Bronchial epithelial cell (primary cell): Measurements from ENCODE around the gene DYNLT4. TPM values are rescaled to one million over a fixed set of nuclear protein-coding genes. Genes with fewer than 3 reads are reported as not detected.
A peak's percentile ranks its signal among the peaks of the same experiment; 100 is the strongest.

Experiments used
- DNase-seq: peaks from one replicate; pipeline ENCODE4 v3.0.0-alpha.2; 2010; ENCODE audit warnings: low read depth
- FAIRE-seq: peaks from 2 replicates; lab custom pipeline; 2011; peaks lifted over from hg19 to GRCh38; lab: Jason Lieb, UNC
- H3K27me3 ChIP-seq: 2 replicates; pipeline ENCODE4 v1.5.1; 2011; ENCODE audit warnings: low read length; ENCODE audit not compliant: control insufficient read depth, insufficient read depth
- H3K36me3 ChIP-seq: 2 replicates; pipeline ENCODE4 v1.5.1; 2011; ENCODE audit warnings: low read length; ENCODE audit not compliant: control insufficient read depth, insufficient read depth
- H3K4me3 ChIP-seq: 2 replicates; pipeline ENCODE4 v1.5.1; 2011; ENCODE audit warnings: mild to moderate bottlenecking, low read depth, low read length, control low read depth
- CTCF ChIP-seq: IDR thresholded peaks from 2 replicates; pipeline ENCODE4 v1.5.1; 2011; ENCODE audit warnings: mild to moderate bottlenecking, moderate library complexity, low read length, control low read depth, inconsistent platforms; ENCODE audit not compliant: insufficient read depth, severe bottlenecking
- total RNA-seq: library from RNA; depleted of rRNA; stranded (reverse); fragments of >200 nt; gene quantifications from 2 replicates; pipeline ENCODE4 v1.2.1, GENCODE V29; 2014

The DYNLT4 gene
- total RNA-seq, 1 donor from 2014 or later = not detected

DNA sequence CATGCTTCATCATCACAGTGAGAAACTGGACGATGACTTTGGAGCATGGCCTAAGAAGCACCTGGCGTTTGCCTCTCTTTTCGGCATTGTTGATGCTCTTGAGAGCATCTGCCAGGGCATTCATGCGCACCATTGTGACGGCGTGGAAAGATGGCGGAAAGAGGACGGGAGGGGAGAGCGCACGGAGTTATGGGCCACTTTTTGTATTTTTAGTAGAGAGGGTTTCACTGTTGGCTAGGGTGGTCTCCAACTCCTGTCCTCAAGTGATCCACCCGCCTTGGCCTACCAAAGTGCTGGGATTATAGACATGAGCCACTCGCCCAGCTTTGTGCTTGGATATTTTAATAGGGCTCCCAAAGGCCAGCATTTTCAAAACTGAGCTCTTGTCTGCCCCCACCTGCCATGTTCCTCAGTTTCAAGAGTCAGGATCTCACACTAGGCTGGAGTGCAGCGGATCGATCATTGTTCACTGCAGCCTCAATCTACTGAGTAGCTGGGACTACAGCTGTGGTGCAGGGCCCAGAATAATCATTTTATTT is 26.5 kb downstream of the DYNLT4 start:
- DNase-seq (no peak), FAIRE-seq (no peak)
- Histone ChIP-seq H3K27me3 (no peaks in the 10 kb centered on the region), H3K36me3 (peaks cover 28% of the 10 kb centered on the region), H3K4me3 (no peak overlapping the region)
- no peak for TF ChIP-seq CTCF

- H3K36me3 ChIP-seq = peaks cover 28% of the 10 kb centered on the region
- H3K4me3 ChIP-seq = no peak overlapping the region
- TF ChIP-seq CTCF = no peak
- no peak for DNase-seq
- no peaks in the 10 kb centered on the region for H3K27me3 ChIP-seq
- FAIRE-seq = no peak
Observed at GRCh38 chr1:44778705-44779576, 28.2 kb downstream of the DYNLT4 start.

DNA sequence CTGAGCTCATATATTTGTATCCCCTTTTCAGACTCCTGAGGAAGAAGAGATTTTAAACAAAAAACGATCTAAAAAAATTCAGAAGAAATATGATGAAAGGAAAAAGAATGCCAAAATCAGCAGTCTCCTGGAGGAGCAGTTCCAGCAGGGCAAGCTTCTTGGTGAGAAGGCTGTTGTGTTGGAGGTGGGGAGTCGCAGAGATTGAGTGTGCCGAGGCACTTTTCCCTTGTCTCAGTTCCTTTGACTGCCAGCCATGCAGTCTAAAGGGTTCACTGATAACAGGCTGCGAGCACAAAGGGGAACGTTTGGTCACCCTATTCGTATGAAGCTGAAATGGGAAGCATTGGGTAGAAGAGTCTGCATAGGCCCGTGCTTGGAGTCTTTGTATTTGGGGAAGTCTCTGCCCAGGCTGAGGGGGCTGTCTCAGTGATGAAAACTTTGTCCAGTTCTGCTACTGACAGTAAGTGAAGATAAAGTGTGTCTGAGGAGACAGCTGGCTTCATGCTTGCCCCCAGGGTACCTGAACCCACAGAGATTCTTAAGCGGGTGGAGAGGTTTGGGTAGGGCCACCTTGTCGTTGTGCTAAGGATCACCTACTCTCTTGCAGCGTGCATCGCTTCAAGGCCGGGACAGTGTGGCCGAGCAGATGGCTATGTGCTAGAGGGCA is 29.0 kb downstream of the DYNLT4 start:
- FAIRE-seq (no peak), DNase-seq (no peak)
- no peak overlapping the region for H3K4me3 ChIP-seq
- H3K27me3 ChIP-seq = no peaks in the 10 kb centered on the region
- no peak for TF ChIP-seq CTCF
- H3K36me3 ChIP-seq = peaks cover 28% of the 10 kb centered on the region

- peaks cover 28% of the 10 kb centered on the region for H3K36me3 ChIP-seq
- no peak for TF ChIP-seq CTCF
Observed at GRCh38 chr1:44777547-44777946, 29.6 kb downstream of the DYNLT4 start.

DNA sequence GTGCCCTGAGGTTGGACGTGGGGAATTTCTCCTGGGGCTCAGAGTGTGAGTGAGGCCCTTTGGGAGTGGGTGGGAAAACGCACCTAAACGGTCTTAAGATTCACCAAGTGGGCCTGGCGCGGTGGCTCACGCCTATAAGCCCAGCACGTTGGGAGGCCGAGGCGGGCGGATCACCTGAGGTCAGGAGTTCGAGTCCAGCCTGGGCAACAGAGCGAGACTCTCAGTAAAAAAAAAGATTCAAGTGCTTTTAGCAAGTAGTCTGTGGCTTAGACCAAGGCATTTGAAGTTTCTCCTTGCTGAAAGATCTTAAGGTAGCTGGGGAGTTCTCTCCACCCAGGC is 30.5 kb downstream of the DYNLT4 start:
- no peak for DNase-seq
- no peak for FAIRE-seq
- no peak for TF ChIP-seq CTCF
- Histone ChIP-seq H3K27me3 (no peaks in the 10 kb centered on the region), H3K4me3 (peak overlapping the region; percentile 88), H3K36me3 (peaks cover 28% of the 10 kb centered on the region)

More at GRCh38 chr1:44777547-44777946, 29.6 kb downstream of the DYNLT4 start:
- H3K4me3 ChIP-seq = no peak overlapping the region
- no peak for DNase-seq
- H3K27me3 ChIP-seq = no peaks in the 10 kb centered on the region
- no peak for FAIRE-seq
